ENCODE data around the gene WNT3.

DNA sequence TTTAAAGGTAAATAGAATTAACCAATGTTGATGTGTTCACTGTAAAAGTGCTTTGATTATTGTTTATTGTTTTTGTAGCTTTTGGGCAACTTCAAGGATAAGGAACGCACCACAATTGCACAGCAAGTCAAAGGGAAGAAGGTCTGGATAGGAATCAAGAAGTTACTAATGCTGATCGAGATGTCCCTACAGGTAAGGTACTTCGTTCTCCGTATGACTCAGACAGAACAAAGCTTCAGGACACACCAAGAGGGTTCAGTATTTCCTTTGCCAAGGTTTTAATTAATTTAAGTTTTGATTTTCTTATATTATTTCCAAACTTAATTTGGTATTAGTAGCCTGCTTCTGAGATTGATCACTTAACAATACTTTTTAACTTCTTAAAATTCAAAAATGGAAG is 67.1 kb downstream of the WNT3 start:
- TF ChIP-seq, protein P1, sequence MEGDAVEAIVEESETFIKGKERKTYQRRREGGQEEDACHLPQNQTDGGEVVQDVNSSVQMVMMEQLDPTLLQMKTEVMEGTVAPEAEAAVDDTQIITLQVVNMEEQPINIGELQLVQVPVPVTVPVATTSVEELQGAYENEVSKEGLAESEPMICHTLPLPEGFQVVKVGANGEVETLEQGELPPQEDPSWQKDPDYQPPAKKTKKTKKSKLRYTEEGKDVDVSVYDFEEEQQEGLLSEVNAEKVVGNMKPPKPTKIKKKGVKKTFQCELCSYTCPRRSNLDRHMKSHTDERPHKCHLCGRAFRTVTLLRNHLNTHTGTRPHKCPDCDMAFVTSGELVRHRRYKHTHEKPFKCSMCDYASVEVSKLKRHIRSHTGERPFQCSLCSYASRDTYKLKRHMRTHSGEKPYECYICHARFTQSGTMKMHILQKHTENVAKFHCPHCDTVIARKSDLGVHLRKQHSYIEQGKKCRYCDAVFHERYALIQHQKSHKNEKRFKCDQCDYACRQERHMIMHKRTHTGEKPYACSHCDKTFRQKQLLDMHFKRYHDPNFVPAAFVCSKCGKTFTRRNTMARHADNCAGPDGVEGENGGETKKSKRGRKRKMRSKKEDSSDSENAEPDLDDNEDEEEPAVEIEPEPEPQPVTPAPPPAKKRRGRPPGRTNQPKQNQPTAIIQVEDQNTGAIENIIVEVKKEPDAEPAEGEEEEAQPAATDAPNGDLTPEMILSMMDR (IDR thresholded peaks at IDR 0.05; ENCODE audit: control extremely low read depth in 1 of 3, insufficient read depth in 1 of 3, low read depth in 1 of 3, low read length in 3 of 3) = no peak
- TF ChIP-seq ASH2L (IDR thresholded peaks at IDR 0.05; ENCODE audit: low read length) = no peak
- TF ChIP-seq, protein P2, sequence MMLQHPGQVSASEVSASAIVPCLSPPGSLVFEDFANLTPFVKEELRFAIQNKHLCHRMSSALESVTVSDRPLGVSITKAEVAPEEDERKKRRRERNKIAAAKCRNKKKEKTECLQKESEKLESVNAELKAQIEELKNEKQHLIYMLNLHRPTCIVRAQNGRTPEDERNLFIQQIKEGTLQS (IDR thresholded peaks at IDR 0.05; ENCODE audit: insufficient read depth, low read depth, low read length) = no peak
- no peak for TF ChIP-seq CHD2 (IDR thresholded peaks at IDR 0.05; ENCODE audit: low read length)
- TF ChIP-seq SP1 (IDR thresholded peaks at IDR 0.05; ENCODE audit: low read depth, low read length) = no peak
- no peak for TF ChIP-seq KDM5A (IDR thresholded peaks at IDR 0.05; ENCODE audit: low read length)
- no peak for TF ChIP-seq TEAD4 (IDR thresholded peaks at IDR 0.05; ENCODE audit: low read depth, low read length)
- TF ChIP-seq EZH2 (IDR thresholded peaks at IDR 0.05; ENCODE audit: low read depth, low read length, severe bottlenecking) = no peak
- TF ChIP-seq NANOG (IDR thresholded peaks at IDR 0.05; ENCODE audit: insufficient read depth, low read depth, low read length, poor library complexity, severe bottlenecking) = no peak

Data from H1 (cell line).